ENCODE measurements around the gene EVI2B.

DNA sequence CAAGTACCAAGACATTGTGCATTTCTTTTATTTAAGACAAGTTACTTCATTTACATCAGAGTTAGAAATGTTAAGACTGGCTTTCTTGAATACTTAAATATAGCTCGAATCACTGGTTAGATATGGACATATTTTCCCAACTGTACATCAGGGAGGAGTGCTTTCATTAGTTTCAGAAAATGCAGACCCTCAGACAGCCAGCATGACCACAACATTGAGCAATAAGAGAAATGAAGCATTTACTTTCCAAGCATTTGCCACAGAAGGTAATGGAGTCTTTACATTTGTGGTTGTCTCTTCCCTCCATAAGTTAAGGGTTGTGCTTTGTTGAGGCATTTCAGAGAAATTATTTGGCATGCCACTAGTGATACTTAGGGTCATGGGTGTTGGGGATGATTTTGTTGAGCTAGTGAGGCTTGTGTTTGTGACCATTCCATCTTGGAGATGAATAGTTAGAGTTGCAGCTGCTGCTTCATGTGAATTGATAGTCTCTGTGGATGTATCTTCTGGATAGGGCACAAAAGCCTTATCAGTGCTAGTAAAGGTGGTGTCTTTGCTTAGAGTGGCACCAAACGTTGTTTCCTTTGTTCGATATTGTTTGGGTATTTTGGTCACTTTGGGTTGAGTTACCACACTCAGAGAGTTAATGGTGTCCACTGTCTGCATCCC, 18.9 kb downstream of the EVI2B start:
- TF ChIP-seq CTCF (IDR thresholded peaks at IDR 0.05; ENCODE audit: low read length) (no peak), EZH2 (optimal IDR thresholded peaks at IDR 0.05; ENCODE audit: low read depth, low read length) (no peak)

All from MM.1S (cell line).